SU-DHL-6 (cell line): ENCODE results near the gene DOK4.

Experiments used
- CTCF ChIP-seq: fragments of 200-600 bp; sonication (generic); IDR thresholded peaks from one replicate; pipeline ENCODE4 v1.5.1; 2017; ENCODE audit warnings: antibody characterized with exemption, mild to moderate bottlenecking, low read length, moderate library complexity; ENCODE audit not compliant: insufficient read depth, poor library complexity, severe bottlenecking
- EZH2phosphoT487 ChIP-seq: fragments of 200-600 bp; sonication (generic), shearing (Covaris generic); conservative IDR thresholded peaks from 2 replicates; pipeline ENCODE4 v1.6.1; 2018; ENCODE audit warnings: mild to moderate bottlenecking, antibody characterized with exemption, low read length, moderate library complexity, mixed read lengths

- TF ChIP-seq CTCF (no peak), EZH2phosphoT487 (no peak)
Measured at GRCh38 chr16:57517397-57518367, 31.4 kb upstream of the DOK4 start.
